RWPE2 (cell line): ENCODE data around the gene HAL.

Experiments used
- ATAC-seq: fragments of 200-7000 bp; cut with Tn5 transposase; 3 replicates; pipeline ENCODE4 v1.9.1; 2021; ENCODE audit warnings: low read depth
- DNase-seq: peaks from one replicate; pipeline ENCODE4 v3.0.0-alpha.2; 2020; ENCODE audit warnings: low spot score
- H3K27ac ChIP-seq: fragments of 450-650 bp; 2 replicates; pipeline ENCODE4 v1.5.1; 2017; ENCODE audit warnings: mild to moderate bottlenecking; ENCODE audit not compliant: poor library complexity, severe bottlenecking
- H3K27me3 ChIP-seq: fragments of 250-450 bp; sonication (Bioruptor Pico); 2 replicates; pipeline ENCODE4 v1.5.1; 2021; ENCODE audit warnings: mild to moderate bottlenecking, moderate library complexity; ENCODE audit not compliant: insufficient read depth, poor library complexity, severe bottlenecking
- H3K36me3 ChIP-seq: fragments of 250-450 bp; sonication (Bioruptor Pico); 2 replicates; pipeline ENCODE4 v1.5.1; 2020; ENCODE audit warnings: low read depth, mild to moderate bottlenecking, moderate library complexity
- H3K4me1 ChIP-seq: fragments of 250-450 bp; sonication (Bioruptor Pico); 2 replicates; pipeline ENCODE4 v1.5.1; 2021; ENCODE audit warnings: mild to moderate bottlenecking, moderate library complexity; ENCODE audit not compliant: insufficient read depth, poor library complexity, severe bottlenecking
- H3K4me3 ChIP-seq: fragments of 250-450 bp; sonication (Bioruptor Pico); 2 replicates; pipeline ENCODE4 v1.5.1; 2021; ENCODE audit warnings: mild to moderate bottlenecking, moderate library complexity; ENCODE audit not compliant: severe bottlenecking
- H3K9me3 ChIP-seq: fragments of 250-450 bp; sonication (Bioruptor Pico); 2 replicates; pipeline ENCODE4 v1.5.1; 2021; ENCODE audit warnings: mild to moderate bottlenecking, moderate library complexity; ENCODE audit not compliant: severe bottlenecking
- CTCF ChIP-seq: fragments of 450-650 bp; IDR thresholded peaks from one replicate; pipeline ENCODE4 v1.5.1; 2017; ENCODE audit warnings: mild to moderate bottlenecking, moderate library complexity; ENCODE audit not compliant: poor library complexity, severe bottlenecking

HAL gene

GRCh38 chr12:95963096-95963495 is 33.0 kb downstream of the HAL start:
- DNase-seq (no peak), ATAC-seq (no peak)
- Histone ChIP-seq H3K27me3 (no peaks in the 10 kb centered on the region), H3K9me3 (no peaks in the 10 kb centered on the region), H3K36me3 (no peaks in the 10 kb centered on the region), H3K4me1 (no peaks in the 10 kb centered on the region), H3K27ac (no peak overlapping the region), H3K4me3 (no peak overlapping the region)
- peak; percentile 11 for TF ChIP-seq CTCF

- no peaks in the 10 kb centered on the region for H3K9me3 ChIP-seq
- no peaks in the 10 kb centered on the region for H3K36me3 ChIP-seq
- no peak for TF ChIP-seq CTCF
- no peaks in the 10 kb centered on the region for H3K27me3 ChIP-seq
- no peak overlapping the region for H3K4me3 ChIP-seq
- no peaks in the 10 kb centered on the region for H3K4me1 ChIP-seq
- ATAC-seq = no peak
- H3K27ac ChIP-seq = no peak overlapping the region
- DNase-seq = no peak
Measured at GRCh38 chr12:95962222-95962621, 33.9 kb downstream of the HAL start.

GRCh38 chr12:95960241-95960640 is 35.9 kb downstream of the HAL start:
- Histone ChIP-seq H3K27ac (no peak overlapping the region), H3K27me3 (no peaks in the 10 kb centered on the region), H3K4me3 (no peak overlapping the region), H3K36me3 (no peaks in the 10 kb centered on the region), H3K4me1 (no peaks in the 10 kb centered on the region), H3K9me3 (no peaks in the 10 kb centered on the region)
- no peak for TF ChIP-seq CTCF
- DNase-seq (no peak), ATAC-seq (no peak)

GRCh38 chr12:95959107-95959506 is 37.0 kb downstream of the HAL start:
- H3K27ac ChIP-seq = no peak overlapping the region
- ATAC-seq (peak; percentile 61; the same call in 1 of the 3 replicates), DNase-seq (no peak)
- H3K36me3 ChIP-seq = no peaks in the 10 kb centered on the region
- H3K9me3 ChIP-seq = no peaks in the 10 kb centered on the region
- no peaks in the 10 kb centered on the region for H3K27me3 ChIP-seq
- peak; percentile 26 for TF ChIP-seq CTCF
- no peak overlapping the region for H3K4me3 ChIP-seq
- H3K4me1 ChIP-seq = no peaks in the 10 kb centered on the region

GRCh38 chr12:95956557-95957145 is 39.5 kb downstream of the HAL start:
- Histone ChIP-seq H3K27me3 (no peaks in the 10 kb centered on the region), H3K4me1 (no peaks in the 10 kb centered on the region), H3K36me3 (no peaks in the 10 kb centered on the region), H3K27ac (no peak overlapping the region), H3K4me3 (no peak overlapping the region), H3K9me3 (no peaks in the 10 kb centered on the region)
- no peak for ATAC-seq
- DNase-seq = no peak
- TF ChIP-seq CTCF = no peak
